Urothelium cell line (cell line): ENCODE results near the gene SLC26A1.

Experiments
- DNase-seq: peaks from one replicate; pipeline ENCODE4 v3.0.0; 2011; ENCODE audit warnings: low spot score, mixed read lengths
- FAIRE-seq: peaks from 2 replicates; lab custom pipeline; 2011; peaks lifted over from hg19 to GRCh38; lab: Jason Lieb, UNC

SLC26A1 gene, protein sequence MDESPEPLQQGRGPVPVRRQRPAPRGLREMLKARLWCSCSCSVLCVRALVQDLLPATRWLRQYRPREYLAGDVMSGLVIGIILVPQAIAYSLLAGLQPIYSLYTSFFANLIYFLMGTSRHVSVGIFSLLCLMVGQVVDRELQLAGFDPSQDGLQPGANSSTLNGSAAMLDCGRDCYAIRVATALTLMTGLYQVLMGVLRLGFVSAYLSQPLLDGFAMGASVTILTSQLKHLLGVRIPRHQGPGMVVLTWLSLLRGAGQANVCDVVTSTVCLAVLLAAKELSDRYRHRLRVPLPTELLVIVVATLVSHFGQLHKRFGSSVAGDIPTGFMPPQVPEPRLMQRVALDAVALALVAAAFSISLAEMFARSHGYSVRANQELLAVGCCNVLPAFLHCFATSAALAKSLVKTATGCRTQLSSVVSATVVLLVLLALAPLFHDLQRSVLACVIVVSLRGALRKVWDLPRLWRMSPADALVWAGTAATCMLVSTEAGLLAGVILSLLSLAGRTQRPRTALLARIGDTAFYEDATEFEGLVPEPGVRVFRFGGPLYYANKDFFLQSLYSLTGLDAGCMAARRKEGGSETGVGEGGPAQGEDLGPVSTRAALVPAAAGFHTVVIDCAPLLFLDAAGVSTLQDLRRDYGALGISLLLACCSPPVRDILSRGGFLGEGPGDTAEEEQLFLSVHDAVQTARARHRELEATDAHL

GRCh38 chr4:993111-994029 lies at the start of gene SLC26A1:
Gene SLC26A1 (minus strand): TSS chr4:993404. CDS start chr4:991703, 1,701 bp downstream.
- FAIRE-seq: no peak
- DNase-seq: no peak

DNA sequence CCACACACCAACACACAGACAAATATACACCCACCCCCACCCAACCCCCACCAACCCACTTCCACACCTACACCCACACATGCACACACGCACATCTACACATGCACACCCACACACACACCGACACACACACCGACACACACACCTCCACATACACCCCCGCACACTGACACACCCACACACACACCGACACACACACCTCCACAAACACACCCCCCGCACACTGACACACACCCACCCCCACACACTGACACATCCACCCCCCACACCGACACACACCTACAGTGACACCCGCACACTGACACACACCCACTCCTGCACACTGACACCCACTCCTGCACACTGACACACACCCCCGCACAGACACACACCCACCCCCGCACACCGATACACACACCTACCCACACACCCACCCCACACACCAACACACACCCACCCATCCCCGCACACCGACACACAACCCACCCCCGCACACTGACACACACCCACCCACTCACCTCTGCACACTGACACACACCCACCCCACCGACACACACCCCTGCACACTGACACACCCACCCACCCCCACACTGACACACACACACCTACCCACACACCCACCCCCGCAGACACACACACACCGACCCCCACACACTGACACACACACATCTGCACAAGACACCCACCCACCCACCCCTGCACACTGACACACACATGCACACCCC lies 49.3 kb upstream of the SLC26A1 start:
- peak; percentile 65 for FAIRE-seq

GRCh38 chr4:1041936-1042330 lies 48.7 kb upstream of the SLC26A1 start:
- DNase-seq (no peak), FAIRE-seq (no peak)

More for the DNA sequence above, 49.3 kb upstream of the SLC26A1 start:
- no peak for DNase-seq

DNA sequence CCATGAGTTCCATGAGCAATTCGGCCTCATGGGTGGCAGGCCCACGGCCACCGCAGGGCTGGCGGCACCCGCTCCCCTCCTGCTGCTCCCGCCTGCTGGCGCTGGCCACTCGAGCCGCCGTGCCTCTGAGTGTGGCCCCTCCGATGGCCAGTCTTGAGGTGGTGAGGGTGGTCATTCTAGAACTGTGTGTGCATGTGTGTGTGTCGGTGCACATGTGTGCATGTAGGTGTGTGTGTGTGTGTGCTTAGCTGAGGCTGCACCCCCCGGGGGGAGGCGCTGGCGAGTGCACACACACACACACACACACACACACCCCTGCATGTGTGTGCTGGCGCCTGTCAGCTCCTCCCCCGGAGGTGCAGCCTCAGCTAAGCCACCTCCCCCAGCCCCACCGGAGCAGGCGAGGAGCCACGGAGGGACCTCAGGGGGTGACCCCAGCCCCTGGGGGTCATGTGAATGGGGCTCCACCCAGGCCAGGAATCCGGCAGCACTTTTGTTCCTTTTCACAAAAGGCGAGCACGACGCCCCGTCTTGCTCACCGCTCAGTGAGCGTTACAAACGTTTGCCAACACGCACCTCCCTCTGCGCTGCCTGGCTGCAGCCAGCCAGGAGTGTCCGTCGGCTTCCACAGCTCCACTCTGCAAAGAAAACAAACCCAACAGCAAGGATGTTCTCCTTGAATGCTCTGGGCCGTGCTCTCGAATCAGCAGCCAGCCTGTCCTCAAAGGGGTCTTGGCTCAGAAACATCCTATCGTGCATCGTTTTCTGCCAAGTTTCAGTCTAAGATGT lies 48.1 kb upstream of the SLC26A1 start:
- FAIRE-seq (no peak), DNase-seq (no peak)

- FAIRE-seq (no peak), DNase-seq (no peak)
These were observed 47.3 kb upstream of the SLC26A1 start for GRCh38 chr4:1040344-1041146.

DNA sequence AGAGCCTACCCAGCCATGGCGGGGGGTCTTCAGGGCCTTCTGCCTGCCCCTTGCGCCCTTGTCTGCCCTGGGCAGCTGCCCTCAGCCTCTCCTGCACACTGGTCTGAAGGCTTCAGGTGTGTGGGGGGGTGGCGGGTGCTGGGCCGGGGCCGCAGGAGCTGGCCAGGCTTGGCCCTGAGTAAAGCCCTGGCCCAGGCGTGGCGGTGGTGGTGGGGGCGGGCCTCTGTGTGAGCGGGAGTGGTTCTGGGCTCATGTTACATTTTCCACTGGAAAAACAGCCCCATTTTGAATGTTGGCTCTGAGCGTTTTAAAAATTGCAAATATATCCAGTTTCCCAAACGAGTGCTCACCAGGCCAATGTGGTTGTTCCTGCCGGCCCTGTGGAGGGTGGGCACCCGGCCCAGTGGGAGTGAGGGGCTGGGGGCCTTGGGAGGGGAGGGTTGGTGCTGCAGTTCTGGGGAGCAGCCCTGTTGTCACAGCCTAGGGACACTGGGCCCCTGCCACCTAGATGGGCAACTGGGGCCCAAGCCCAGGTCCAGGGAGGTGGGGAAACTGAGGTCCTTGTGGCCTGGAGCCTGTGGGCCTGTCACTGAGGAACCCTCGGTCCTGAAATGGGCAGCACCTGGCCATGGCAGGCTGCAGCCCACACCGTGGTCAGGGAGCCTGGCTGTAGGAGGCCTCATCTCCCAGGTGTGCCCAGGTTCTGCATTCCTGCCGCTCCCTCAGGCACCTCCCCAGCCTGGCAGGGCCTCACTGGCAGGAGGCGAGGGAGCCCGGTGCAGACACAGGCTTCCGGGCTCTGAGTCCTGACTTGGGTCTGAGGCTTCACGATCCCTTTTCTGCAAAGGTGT lies 46.5 kb upstream of the SLC26A1 start:
- FAIRE-seq: no peak

DNA sequence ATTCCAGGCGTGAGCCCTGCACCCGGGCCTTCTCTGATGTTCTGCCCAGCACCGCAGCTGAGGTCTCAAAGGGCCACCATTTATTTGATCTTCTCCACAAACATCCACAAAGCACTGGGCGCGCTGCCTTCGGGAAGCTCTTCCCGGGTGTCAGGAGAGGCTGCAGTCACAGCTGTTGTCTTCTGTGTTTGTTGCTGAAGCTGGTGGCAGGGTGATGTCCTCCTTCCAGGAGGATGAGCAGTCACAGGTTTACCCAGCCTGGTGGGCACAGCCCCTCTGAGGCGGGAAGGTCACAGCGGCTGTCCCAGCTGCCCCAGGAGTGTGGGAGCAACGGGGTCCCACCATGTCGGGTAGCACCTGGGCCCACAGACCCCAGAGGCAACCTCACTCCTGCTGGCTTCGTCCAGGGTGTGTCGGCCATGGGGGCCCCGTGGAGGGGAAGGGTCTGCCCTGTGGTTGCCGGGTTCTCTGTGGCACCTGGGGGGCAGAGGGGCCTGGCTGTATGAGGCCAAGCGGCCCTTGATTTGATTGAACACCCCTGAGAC lies 45.8 kb upstream of the SLC26A1 start:
- DNase-seq (no peak), FAIRE-seq (no peak)

More for the DNA sequence above, 46.5 kb upstream of the SLC26A1 start:
- DNase-seq: peak; percentile 40

DNA sequence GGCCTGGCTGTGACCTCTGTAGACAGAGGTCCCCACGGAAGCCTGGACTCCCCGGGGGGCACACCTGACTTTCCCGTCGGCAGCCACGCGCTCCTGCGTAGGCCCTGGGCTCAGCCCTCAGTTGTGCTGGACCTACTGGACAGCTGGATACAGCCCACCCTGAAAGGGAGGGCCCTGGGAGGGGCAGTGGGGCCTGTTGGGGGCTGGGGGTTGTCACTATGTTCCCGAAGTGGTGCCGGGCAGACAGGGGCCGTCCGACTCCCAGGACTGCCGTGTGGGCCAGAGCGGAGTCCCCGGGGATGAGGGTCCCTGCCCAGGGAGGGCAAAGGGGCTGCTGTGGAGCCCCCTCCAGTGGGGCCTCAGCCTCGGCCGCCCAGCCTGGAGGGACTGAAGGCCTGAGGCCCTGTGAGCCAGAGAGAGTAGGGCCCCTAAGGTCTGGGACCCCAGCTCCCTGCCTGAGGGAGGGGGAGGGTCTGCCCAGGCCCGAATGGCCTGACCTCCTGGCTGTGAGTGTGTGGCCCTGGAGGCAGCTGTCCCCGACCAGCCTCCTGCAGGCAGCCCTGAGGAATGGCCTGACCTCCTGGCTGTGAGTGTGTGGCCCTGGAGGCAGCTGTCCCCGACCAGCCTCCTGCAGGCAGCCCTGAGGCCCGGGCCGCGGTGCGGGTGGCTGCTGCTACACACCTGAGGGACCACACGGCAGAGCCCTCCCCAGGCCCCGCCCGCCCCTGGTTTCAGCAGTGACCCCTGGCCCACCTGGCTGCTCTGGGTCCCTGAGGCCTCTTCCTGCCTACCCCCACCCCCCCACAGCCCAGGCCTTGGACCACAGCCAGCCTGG lies 44.0 kb upstream of the SLC26A1 start:
- DNase-seq (no peak), FAIRE-seq (no peak)

DNA sequence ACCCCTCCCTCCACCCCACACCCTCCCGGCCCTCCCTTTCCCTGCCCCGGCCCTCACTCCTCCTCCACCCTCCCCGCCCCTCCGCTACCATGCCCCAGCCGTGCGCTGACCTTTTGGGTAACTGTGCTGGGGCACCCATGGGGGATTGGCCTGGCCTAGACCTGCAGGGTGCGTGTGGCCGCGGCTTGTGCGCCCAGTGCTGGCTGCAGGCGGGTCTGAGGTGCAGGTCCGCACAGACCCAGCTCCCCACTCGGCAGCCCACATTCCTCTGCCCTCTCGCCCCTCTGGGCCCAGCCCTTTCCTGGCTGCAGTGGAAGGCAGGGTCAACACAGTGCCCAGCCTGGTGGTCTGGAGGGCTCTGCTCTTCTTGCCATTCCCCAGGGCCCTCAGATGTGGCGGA lies 42.9 kb upstream of the SLC26A1 start:
- no peak for DNase-seq
- FAIRE-seq: no peak

GRCh38 chr4:1035510-1035909 lies 42.3 kb upstream of the SLC26A1 start:
- no peak for FAIRE-seq

GRCh38 chr4:1033840-1034551 lies 40.8 kb upstream of the SLC26A1 start:
- FAIRE-seq: no peak
- DNase-seq: no peak

More at GRCh38 chr4:1035510-1035909, 42.3 kb upstream of the SLC26A1 start:
- DNase-seq: no peak

- DNase-seq: no peak
These were observed 39.7 kb upstream of the SLC26A1 start for GRCh38 chr4:1032861-1033260.

GRCh38 chr4:1031956-1032795 lies 39.0 kb upstream of the SLC26A1 start:
- DNase-seq (no peak), FAIRE-seq (no peak)

More at GRCh38 chr4:1032861-1033260, 39.7 kb upstream of the SLC26A1 start:
- no peak for FAIRE-seq

DNA sequence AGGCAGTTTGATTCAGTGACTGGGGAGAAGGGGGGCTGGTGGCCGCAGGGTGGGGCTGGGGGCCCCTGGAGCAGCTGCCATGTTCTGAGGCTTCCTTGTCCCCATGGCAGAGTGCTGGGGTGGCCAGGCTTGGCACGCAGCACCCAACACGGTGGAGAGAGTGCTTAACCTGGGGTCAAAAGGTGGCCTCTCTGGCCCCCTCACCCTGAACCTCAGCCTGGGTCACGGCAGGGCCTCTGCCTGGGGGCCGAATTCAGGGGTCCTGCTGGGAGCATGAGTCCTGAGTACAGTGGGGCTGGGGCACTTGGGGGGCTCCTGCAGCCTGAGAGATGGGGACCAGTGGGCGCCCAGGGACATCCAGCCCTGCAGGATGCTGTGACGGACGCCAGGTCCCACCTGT lies 38.1 kb upstream of the SLC26A1 start:
- FAIRE-seq (no peak), DNase-seq (no peak)

- DNase-seq (no peak), FAIRE-seq (no peak)
These were observed 37.4 kb upstream of the SLC26A1 start for GRCh38 chr4:1030559-1030958.
